K562 (cell line): Measurements from ENCODE around the gene MAPKAPK2. TPM values are rescaled to one million over a fixed set of nuclear protein-coding genes. Genes with fewer than 3 reads are reported as not detected.

Experiments
- ATAC-seq: fragments of 200-7000 bp; cut with Tn5 transposase; 3 replicates; pipeline ENCODE4 v1.9.1; 2020; ENCODE audit warnings: moderate library complexity
- BruUV-seq: library from RNA; stranded (reverse); fragments of 400-500 nt; replicated peaks from 2 replicates; lab custom pipeline; 2021; lab: Mats Ljungman, UMichigan
- CTCF ChIA-PET: fragments of 300-600 bp; formaldehyde crosslinking; extraction: SDS; loops from one replicate; lab custom pipeline; 2021; ENCODE audit warnings: low intra/inter-chr PET ratio; lab: Yijun Ruan, JAX
- POLR2A ChIA-PET: fragments of 300-600, 350-650 bp; sonication (Branson Sonifier 250); formaldehyde crosslinking; extraction: SDS; loops from one replicate; lab custom pipeline; 2021; ENCODE audit warnings: antibody characterized with exemption, inconsistent platforms; lab: Yijun Ruan, JAX
- DNase-seq, 4 experiments: peaks; one replicate each; pipeline versions ENCODE4 v3.0.0 to v3.0.0-alpha.2; 2011 to 2018; ENCODE audit warnings: low spot score in 3 of 4, mixed read lengths in 3 of 4; ENCODE audit errors: extremely low read depth in 1 of 4
- FAIRE-seq: peaks from 2 replicates; lab custom pipeline; 2011; peaks lifted over from hg19 to GRCh38; lab: Jason Lieb, UNC
- H2AFZ ChIP-seq: 2 replicates; pipeline ENCODE4 v1.6.0; 2011; ENCODE audit warnings: low read depth, low read length, control low read depth, inconsistent platforms
- H3K27ac ChIP-seq: fragments of 200-600 bp; 3 replicates; pipeline ENCODE4 v1.8.0; 2011; ENCODE audit warnings: low read depth, mild to moderate bottlenecking, control low read depth, inconsistent platforms, low read length, moderate library complexity, mixed read lengths; ENCODE audit errors: extremely low read depth
- H3K27me3 ChIP-seq, 2 experiments: fragments of 300-600 bp in 1 of 2; 2 replicates in 1 of 2; 3 replicates in 1 of 2; pipeline versions ENCODE4 v1.6.0 to v1.8.0; 2011; ENCODE audit warnings: inconsistent platforms in 2 of 2, low read length in 2 of 2, mild to moderate bottlenecking in 1 of 2, mixed read lengths in 1 of 2, moderate library complexity in 1 of 2; ENCODE audit not compliant: control insufficient read depth in 2 of 2, insufficient read depth in 2 of 2
- H3K36me3 ChIP-seq: fragments of 300-600 bp; 3 replicates; pipeline ENCODE4 v1.8.0; 2011; ENCODE audit warnings: mild to moderate bottlenecking, low read length, inconsistent platforms; ENCODE audit not compliant: control insufficient read depth, insufficient read depth
- H3K4me1 ChIP-seq, 2 experiments: fragments of 200-600 bp in 1 of 2; replicated peaks in 1 of 2; 2 replicates in 1 of 2; 3 replicates in 1 of 2; pipeline versions ENCODE4 v1.5.1 to v1.8.0; 2011; ENCODE audit warnings: inconsistent platforms in 2 of 2, low read length in 2 of 2, mild to moderate bottlenecking in 1 of 2, mixed read lengths in 1 of 2, moderate library complexity in 1 of 2; ENCODE audit not compliant: control insufficient read depth in 2 of 2, insufficient read depth in 2 of 2
- H3K4me2 ChIP-seq: 2 replicates; pipeline ENCODE4 v1.6.1; 2011; ENCODE audit warnings: low read length, control low read depth, inconsistent platforms, mixed read lengths; ENCODE audit not compliant: insufficient read depth
- H3K4me3 ChIP-seq: fragments of 200-600 bp; sonication (generic), shearing (Covaris generic); 2 replicates; pipeline ENCODE4 v1.5.1; 2016; ENCODE audit warnings: control low read depth, inconsistent platforms
- H3K79me2 ChIP-seq: fragments of 200-600 bp; 3 replicates; pipeline ENCODE4 v1.8.0; 2011; ENCODE audit warnings: low read length, inconsistent platforms; ENCODE audit not compliant: control insufficient read depth, insufficient read depth
- H3K9ac ChIP-seq, 2 experiments: 2 replicates each; pipeline versions ENCODE4 v1.6.0 to v1.6.1; 2011; ENCODE audit warnings: low read depth in 2 of 2, low read length in 2 of 2, control low read depth in 1 of 2, inconsistent platforms in 1 of 2, mild to moderate bottlenecking in 1 of 2, mixed read lengths in 1 of 2; ENCODE audit not compliant: insufficient read depth in 1 of 2
- H3K9me1 ChIP-seq: one replicate; pipeline ENCODE4 v1.6.0; 2011; ENCODE audit warnings: inconsistent platforms, mild to moderate bottlenecking, low read length, moderate library complexity; ENCODE audit not compliant: control insufficient read depth, insufficient read depth
- H3K9me3 ChIP-seq: replicated peaks from 2 replicates; pipeline ENCODE4 v1.5.1; 2011; ENCODE audit warnings: low read depth, low read length, inconsistent platforms; ENCODE audit not compliant: control insufficient read depth, insufficient read depth
- H4K20me1 ChIP-seq: replicated peaks from 2 replicates; pipeline ENCODE4 v1.6.1; 2011; ENCODE audit warnings: low read length, inconsistent platforms, mixed read lengths; ENCODE audit not compliant: control insufficient read depth, insufficient read depth
- CEBPG ChIP-seq, 3 experiments: fragments of 200-800 bp in 1 of 3; sonication (Bioruptor generic) in 1 of 3; sonication (generic) in 1 of 3; formaldehyde crosslinking in 1 of 3; IDR thresholded peaks in 2 of 3; conservative IDR thresholded peaks in 1 of 3; 2 replicates each; pipeline versions ENCODE4 v1.6.1 to v1.8.0; 2016 to 2022; ENCODE audit warnings: missing compliant biosample characterization in 2 of 3, missing genetic modification characterization in 2 of 3, mild to moderate bottlenecking in 1 of 3, missing genetic modification reagents in 1 of 3
- ELF1 ChIP-seq: fragments of 200-800 bp; sonication (Bioruptor generic); IDR thresholded peaks from 2 replicates; pipeline ENCODE4 v1.6.1; 2016; ENCODE audit warnings: missing genetic modification characterization, missing compliant biosample characterization
- FOSL1 ChIP-seq: fragments of 200-800 bp; sonication (Bioruptor generic); conservative IDR thresholded peaks from 2 replicates; pipeline ENCODE4 v1.6.1; 2016; ENCODE audit warnings: missing genetic modification characterization, missing compliant biosample characterization
- KDM1A ChIP-seq, 2 experiments: fragments of 450-650 bp; IDR thresholded peaks; 2 replicates each; pipeline ENCODE4 v1.6.1; 2016; ENCODE audit warnings: mild to moderate bottlenecking in 2 of 2
- MCM2 ChIP-seq: fragments of 450-650 bp; IDR thresholded peaks from 2 replicates; pipeline ENCODE4 v1.6.1; 2017; ENCODE audit warnings: low read depth, mild to moderate bottlenecking
- POU5F1 ChIP-seq: fragments of 150-350 bp; IDR thresholded peaks from 2 replicates; pipeline ENCODE4 v1.6.1; 2014; ENCODE audit warnings: borderline replicate concordance, low read length, low read depth, mild to moderate bottlenecking; ENCODE audit not compliant: partially characterized antibody
- TFAM ChIP-seq: fragments of 250-450 bp; sonication (Bioruptor Pico); conservative IDR thresholded peaks from 2 replicates; pipeline ENCODE4 v1.5.0; 2021; ENCODE audit warnings: mild to moderate bottlenecking, moderate library complexity
- ZNF695 ChIP-seq: fragments of 450-650 bp; formaldehyde crosslinking; IDR thresholded peaks from 2 replicates; pipeline ENCODE4 v1.4.0; 2020; ENCODE audit warnings: mild to moderate bottlenecking, moderate library complexity
- WGBS: fragments of 100-300 bp; shearing (Covaris generic); methylation state at CpG from one replicate; pipeline ENCODE4 v1.1.6; 2016; ENCODE audit warnings: low coverage, mixed read lengths; ENCODE audit not compliant: insufficient coverage; ENCODE audit errors: missing lambda C conversion rate; 5-methylcytosine and 5-hydroxymethylcytosine counted together
- in situ Hi-C: fragments of 300-500 bp; cut with MboI; formaldehyde crosslinking; loops from 4 replicates; pipeline ENCODE4 v1.15.0; 2018; ENCODE audit warnings: inconsistent platforms, mixed read lengths
- intact Hi-C: fragments of 100-400 bp; cut with micrococcal nuclease; formaldehyde crosslinking; loops from 2 replicates; pipeline ENCODE4 v1.14.2; 2022
- polyA plus RNA-seq, 8 experiments: library from polyadenylated mRNA; depleted of rRNA in 4 of 8; stranded (reverse) in 5 of 8; unstranded in 3 of 8; fragments of >200 nt; fragmentation: Nextera tagmentation in 2 of 8; fragmentation: Illumina TruSeq in 1 of 8; extraction: Ambion mirVana in 2 of 8; extraction: Trizol in 1 of 8; gene quantifications; 2 replicates each; pipeline versions ENCODE4 v1.2.1 to v1.2.3, GENCODE V29; 2011 to 2014; ENCODE audit warnings: inconsistent platforms in 1 of 8, missing spikeins in 1 of 8
- total RNA-seq, 7 experiments: library from RNA; depleted of rRNA in 6 of 7; stranded (reverse); fragments of >200 nt in 6 of 7; fragmentation: Illumina TruSeq in 2 of 7; extraction: Trizol in 2 of 7; gene quantifications; 2 replicates each; pipeline versions ENCODE4 v1.2.1 to v1.2.3, GENCODE V29; 2011 to 2021; ENCODE audit warnings: low replicate concordance in 1 of 7
- TF ChIP-seq, protein P1 (sequence below): fragments of 150-350 bp; conservative IDR thresholded peaks from 2 replicates; pipeline ENCODE4 v1.6.1; 2014; ENCODE audit warnings: low read length
- TF ChIP-seq, protein P2 (sequence below): fragments of 450-650 bp; IDR thresholded peaks from 2 replicates; pipeline ENCODE4 v1.6.1; 2017; ENCODE audit warnings: antibody characterized with exemption, mild to moderate bottlenecking
- TF ChIP-seq, protein P3 (sequence below), 2 experiments: fragments of 450-650 bp in 1 of 2; sonication (generic) in 1 of 2; formaldehyde crosslinking in 1 of 2; IDR thresholded peaks in 1 of 2; conservative IDR thresholded peaks in 1 of 2; 2 replicates each; pipeline versions ENCODE4 v1.6.1 to v1.8.1; 2016 to 2023; ENCODE audit warnings: mild to moderate bottlenecking in 2 of 2, moderate library complexity in 2 of 2, inconsistent platforms in 1 of 2, missing genetic modification reagents in 1 of 2

MAPKAPK2 gene
- total and polyA plus RNA-seq, 9 of the 15 experiments (the other 6 are each of a cell fraction or from before 2014, with no cell fraction given), result 0.63 to 94.2 (median 52.1) TPM

DNA sequence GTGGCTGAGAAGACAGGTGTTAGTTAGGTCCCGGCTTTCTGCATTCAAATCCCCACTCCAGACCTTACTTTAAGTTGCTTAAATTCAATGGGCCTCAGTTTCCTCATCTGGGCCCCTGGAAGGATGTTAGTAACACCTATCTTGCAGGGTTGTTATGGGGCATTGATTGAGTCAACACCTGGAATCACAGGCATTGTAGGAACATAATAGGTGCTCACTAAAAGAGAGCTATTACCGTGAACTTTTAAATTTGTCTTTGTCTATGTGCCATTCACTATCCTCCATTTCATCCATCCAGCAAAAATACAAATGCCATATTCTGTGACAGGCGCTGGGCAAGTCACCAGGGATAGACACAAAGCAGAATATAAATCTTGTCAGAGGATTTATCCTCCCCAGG is 10.5 kb upstream of the MAPKAPK2 start (continued):
- TF ChIP-seq, protein P1, sequence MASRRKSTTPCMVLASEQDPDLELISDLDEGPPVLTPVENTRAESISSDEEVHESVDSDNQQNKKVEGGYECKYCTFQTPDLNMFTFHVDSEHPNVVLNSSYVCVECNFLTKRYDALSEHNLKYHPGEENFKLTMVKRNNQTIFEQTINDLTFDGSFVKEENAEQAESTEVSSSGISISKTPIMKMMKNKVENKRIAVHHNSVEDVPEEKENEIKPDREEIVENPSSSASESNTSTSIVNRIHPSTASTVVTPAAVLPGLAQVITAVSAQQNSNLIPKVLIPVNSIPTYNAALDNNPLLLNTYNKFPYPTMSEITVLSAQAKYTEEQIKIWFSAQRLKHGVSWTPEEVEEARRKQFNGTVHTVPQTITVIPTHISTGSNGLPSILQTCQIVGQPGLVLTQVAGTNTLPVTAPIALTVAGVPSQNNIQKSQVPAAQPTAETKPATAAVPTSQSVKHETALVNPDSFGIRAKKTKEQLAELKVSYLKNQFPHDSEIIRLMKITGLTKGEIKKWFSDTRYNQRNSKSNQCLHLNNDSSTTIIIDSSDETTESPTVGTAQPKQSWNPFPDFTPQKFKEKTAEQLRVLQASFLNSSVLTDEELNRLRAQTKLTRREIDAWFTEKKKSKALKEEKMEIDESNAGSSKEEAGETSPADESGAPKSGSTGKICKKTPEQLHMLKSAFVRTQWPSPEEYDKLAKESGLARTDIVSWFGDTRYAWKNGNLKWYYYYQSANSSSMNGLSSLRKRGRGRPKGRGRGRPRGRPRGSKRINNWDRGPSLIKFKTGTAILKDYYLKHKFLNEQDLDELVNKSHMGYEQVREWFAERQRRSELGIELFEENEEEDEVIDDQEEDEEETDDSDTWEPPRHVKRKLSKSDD, result no peak
- TF ChIP-seq KDM1A (IDR thresholded peaks at IDR 0.05) (peak; percentile 33 to 66; a peak in 3 of 4 replicates), TFAM (CRISPR knock-in tag) (no peak)

DNA sequence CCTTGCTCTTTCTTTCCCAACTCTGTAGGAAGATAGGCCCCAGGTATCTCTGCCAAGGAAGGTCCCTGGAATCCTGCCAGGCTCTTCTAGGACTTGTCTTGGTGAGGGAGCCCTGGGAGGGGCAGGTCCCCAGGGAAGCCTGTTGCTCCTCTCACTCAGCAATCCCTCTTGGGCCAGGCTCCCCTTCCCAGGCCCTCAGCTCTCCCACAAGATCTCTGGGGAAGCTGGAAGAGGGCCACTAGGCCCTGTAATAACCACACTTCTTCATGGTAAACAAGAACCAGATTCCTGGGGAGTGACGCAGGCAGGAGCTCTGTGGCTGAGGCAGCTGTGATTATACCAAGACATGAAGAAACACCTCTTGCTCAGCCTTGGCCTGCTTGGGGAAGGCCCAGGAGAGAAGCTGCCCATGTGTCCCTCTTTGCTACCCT is 9.9 kb upstream of the MAPKAPK2 start:
- CTCF ChIA-PET, result no interaction called here
- Histone ChIP-seq H4K20me1 (no peaks in the 10 kb centered on the region), H2AFZ (no peak overlapping the region), H3K79me2 (no peaks in the 10 kb centered on the region), H3K36me3 (no peaks in the 10 kb centered on the region), H3K4me2 (0 out of 2 replicates have a peak overlapping the region, but pooled peaks have one; percentile 30), H3K27me3 (no peaks in the 10 kb centered on the region), H3K27ac (no peak overlapping the region; the same call in 2 of the 3 replicates), H3K4me3 (no peak overlapping the region), H3K9me1 (no peaks in the 10 kb centered on the region), H3K9me3 (no peaks in the 10 kb centered on the region), H3K9ac (peak overlapping the region in 1 of 2 experiments; percentile 53; a peak in 1 of 4 replicates), H3K4me1 (peaks cover 42 to 72% of the 10 kb centered on the region in 2 experiments)
- intact Hi-C loops, result loop anchor here (5.0 kb wide), 1 partner anchor 33 kb away; no protein-coding TSS in a partner anchor
- FAIRE-seq, result no peak
- ATAC-seq, result no peak
- no TSS peak for BruUV-seq
- peak in 2 of 4 experiments; percentile 62 to 69 for DNase-seq
- POLR2A ChIA-PET, result interaction anchor here (1.6 to 3.7 kb wide), 3 partner anchors 10 to 15 kb away, joined by 5 to 40 read pairs (median 19); partner anchors contain the start of gene MAPKAPK2
- 62% methylated on average over 1 of the region's 1 CpG for WGBS
- in situ Hi-C loops, result no loop called here
- TF ChIP-seq ZNF695 (CRISPR knock-in tag) (no peak), CEBPG (CRISPR knock-in tag; IDR thresholded peaks at IDR 0.05) (no peak), CEBPG (tag; conservative IDR thresholded peaks at IDR 0.05 in 1 of 2, IDR thresholded peaks at IDR 0.05 in 1 of 2) (0 out of 4 replicates have a peak, but pooled peaks of 1 of the 2 experiments have one; percentile 10), FOSL1 (tag) (peak; percentile 58), ELF1 (tag) (no peak), POU5F1 (no peak), MCM2 (no peak)
- TF ChIP-seq, protein P2, sequence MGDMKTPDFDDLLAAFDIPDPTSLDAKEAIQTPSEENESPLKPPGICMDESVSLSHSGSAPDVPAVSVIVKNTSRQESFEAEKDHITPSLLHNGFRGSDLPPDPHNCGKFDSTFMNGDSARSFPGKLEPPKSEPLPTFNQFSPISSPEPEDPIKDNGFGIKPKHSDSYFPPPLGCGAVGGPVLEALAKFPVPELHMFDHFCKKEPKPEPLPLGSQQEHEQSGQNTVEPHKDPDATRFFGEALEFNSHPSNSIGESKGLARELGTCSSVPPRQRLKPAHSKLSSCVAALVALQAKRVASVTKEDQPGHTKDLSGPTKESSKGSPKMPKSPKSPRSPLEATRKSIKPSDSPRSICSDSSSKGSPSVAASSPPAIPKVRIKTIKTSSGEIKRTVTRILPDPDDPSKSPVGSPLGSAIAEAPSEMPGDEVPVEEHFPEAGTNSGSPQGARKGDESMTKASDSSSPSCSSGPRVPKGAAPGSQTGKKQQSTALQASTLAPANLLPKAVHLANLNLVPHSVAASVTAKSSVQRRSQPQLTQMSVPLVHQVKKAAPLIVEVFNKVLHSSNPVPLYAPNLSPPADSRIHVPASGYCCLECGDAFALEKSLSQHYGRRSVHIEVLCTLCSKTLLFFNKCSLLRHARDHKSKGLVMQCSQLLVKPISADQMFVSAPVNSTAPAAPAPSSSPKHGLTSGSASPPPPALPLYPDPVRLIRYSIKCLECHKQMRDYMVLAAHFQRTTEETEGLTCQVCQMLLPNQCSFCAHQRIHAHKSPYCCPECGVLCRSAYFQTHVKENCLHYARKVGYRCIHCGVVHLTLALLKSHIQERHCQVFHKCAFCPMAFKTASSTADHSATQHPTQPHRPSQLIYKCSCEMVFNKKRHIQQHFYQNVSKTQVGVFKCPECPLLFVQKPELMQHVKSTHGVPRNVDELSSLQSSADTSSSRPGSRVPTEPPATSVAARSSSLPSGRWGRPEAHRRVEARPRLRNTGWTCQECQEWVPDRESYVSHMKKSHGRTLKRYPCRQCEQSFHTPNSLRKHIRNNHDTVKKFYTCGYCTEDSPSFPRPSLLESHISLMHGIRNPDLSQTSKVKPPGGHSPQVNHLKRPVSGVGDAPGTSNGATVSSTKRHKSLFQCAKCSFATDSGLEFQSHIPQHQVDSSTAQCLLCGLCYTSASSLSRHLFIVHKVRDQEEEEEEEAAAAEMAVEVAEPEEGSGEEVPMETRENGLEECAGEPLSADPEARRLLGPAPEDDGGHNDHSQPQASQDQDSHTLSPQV, result 0 out of 2 replicates have a peak, but pooled peaks have one; percentile 11
- TF ChIP-seq, protein P3, sequence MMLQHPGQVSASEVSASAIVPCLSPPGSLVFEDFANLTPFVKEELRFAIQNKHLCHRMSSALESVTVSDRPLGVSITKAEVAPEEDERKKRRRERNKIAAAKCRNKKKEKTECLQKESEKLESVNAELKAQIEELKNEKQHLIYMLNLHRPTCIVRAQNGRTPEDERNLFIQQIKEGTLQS (IDR thresholded peaks at IDR 0.05), result peak; percentile 16; the same call in 1 of the 2 replicates
- TF ChIP-seq, protein P3 (CRISPR knock-in tag; conservative IDR thresholded peaks at IDR 0.05), result no peak
